GM15510 (cell line): ENCODE data around the gene FAM193A.

ENCODE experiments used
- POLR2A ChIP-seq: IDR thresholded peaks from 3 replicates; pipeline ENCODE4 v1.6.1; 2011; ENCODE audit warnings: borderline replicate concordance; ENCODE audit not compliant: insufficient read length; ENCODE audit errors: extremely low read depth

The FAM193A gene

DNA sequence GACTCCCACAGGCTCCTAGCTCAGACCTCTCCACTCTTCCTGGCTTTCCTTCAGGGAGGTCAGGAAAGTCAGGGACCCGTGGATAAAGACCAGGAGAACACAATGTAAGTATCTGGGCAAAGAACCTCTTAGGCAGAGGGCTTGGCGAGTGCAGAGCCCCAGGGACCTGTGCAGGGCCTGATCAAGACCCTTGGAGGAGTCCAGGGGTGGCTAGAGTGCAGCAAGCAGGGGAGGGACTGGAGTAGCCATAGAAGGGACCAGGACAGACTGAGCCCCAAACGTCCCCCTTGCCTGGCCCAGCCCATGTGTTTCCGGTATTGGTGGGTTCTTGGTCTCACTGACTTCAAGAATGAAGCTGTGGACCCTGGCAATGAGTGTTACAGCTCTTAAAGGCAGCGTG lies 225.6 kb downstream of the FAM193A start:
- no peak for TF ChIP-seq POLR2A

DNA sequence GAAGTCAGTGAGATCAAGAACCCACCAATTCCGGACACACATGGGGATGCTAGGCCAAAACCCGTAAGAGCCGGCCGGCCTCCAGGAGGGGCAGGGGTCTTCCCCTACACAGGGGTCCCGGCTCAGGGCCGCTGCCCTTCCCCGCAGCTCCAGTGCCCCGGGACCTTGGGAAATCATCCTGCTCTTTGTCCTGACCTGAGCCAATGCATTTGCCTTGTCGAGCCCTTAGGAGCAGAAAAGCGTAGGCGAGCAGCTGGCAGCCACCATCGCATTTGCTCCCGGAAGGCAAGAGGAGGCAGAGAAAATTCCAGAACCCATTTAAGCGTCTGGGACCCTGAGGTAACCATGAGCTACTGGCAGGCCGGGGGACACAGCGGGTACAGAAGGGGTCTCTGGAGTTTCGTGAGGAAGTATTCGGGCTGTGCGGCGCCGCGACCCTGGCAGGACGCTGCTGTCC lies 227.1 kb downstream of the FAM193A start:
- no peak for TF ChIP-seq POLR2A

- TF ChIP-seq POLR2A, result no peak
These were observed 229.5 kb downstream of the FAM193A start for GRCh38 chr4:2765832-2766526.

DNA sequence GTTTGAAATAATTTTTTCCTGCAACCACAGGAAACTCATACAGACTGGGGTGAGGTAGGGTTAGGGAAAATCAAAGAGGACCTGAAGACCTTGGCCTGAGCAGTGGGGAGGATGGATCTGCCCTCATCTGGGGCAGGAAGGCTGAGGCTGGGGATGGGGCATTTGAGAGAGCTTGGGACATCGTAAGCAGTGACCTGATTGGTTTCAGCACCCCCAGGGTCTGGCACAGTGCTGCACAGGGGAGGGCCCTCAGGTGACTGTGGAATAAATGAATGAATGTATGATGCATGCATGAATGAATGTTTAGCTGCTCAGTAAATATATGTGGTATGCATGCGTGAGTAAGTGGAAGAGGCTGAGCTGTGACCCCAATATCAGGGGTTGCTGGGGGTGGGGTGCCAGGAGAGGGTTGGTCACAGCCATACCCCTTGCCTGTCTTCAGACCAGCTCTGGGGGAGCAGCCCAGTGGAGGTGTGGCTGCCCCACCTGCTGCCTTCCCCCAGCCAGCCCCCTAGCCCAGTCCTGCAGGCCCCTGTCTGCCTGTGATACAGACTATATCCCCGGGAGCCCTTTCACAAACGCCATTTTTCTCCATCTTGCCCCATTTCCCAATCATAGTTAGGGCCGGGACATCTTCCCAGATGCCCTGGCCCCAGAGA lies 230.7 kb downstream of the FAM193A start:
- TF ChIP-seq POLR2A, result no peak

- TF ChIP-seq POLR2A, result no peak
These were observed 231.2 kb downstream of the FAM193A start for GRCh38 chr4:2767705-2768074.

DNA sequence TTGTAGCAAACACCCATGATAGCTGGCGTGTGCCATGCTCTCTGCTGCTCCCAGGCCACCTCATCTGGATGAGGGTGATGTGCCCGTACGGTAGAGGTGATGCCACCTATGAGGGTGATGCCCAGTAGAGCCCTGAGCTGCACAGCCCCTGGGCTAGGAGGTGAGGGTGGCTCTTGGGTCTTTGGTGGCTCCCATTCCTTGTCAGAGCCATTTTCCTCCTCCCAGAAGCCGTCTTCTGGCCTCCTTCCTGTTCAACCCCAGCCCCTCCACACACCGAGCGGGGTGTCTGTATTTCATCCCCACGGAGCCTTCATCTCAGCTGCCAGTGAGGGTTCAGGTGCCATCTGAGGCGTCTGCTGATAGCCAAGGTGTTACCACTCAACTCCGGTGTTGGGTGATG lies 231.7 kb downstream of the FAM193A start:
- no peak for TF ChIP-seq POLR2A

GRCh38 chr4:2768921-2769336 lies 232.5 kb downstream of the FAM193A start:
- TF ChIP-seq POLR2A, result no peak

GRCh38 chr4:2771264-2771663 lies 234.8 kb downstream of the FAM193A start:
- no peak for TF ChIP-seq POLR2A

DNA sequence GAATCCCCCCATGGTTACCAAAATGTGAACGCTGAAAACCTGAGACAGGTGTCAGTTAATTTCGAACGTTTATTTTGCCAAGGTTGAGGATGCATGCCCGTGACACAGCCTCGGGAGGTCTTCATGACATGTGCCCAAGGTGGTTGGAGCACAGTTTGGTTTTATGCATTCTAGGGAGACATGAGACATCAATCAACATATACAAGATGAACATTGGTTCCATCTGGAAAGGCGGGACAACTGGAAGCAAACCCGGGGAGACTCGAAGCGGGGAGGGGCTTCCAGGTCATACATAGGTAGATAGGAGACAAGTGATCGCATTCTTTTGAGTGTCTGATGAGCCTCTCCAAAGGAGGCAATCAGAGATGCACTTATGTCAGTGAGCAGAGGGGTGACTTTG lies 245.5 kb downstream of the FAM193A start:
- TF ChIP-seq POLR2A, result no peak
